ENCODE measurements around the gene KL.

DNA sequence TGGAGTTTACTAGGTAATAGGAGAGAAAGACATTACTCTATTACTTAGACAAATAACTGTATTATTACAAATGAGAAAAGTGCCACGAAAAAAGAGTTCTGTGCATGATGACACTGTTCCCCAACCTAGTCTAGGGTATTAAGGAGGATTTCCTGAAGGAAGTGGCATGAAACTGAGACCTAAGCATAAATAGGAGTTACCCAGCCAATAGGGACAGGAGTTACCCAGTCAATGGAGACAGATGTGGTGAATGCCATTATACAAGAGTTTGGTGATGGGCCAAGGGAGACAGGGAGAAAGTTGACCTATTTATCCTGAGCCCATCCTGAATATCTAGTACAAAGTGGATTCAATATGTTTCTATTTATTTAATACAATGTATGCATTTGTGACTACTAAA lies 65.4 kb downstream of the KL start:
- TF ChIP-seq, protein P1, sequence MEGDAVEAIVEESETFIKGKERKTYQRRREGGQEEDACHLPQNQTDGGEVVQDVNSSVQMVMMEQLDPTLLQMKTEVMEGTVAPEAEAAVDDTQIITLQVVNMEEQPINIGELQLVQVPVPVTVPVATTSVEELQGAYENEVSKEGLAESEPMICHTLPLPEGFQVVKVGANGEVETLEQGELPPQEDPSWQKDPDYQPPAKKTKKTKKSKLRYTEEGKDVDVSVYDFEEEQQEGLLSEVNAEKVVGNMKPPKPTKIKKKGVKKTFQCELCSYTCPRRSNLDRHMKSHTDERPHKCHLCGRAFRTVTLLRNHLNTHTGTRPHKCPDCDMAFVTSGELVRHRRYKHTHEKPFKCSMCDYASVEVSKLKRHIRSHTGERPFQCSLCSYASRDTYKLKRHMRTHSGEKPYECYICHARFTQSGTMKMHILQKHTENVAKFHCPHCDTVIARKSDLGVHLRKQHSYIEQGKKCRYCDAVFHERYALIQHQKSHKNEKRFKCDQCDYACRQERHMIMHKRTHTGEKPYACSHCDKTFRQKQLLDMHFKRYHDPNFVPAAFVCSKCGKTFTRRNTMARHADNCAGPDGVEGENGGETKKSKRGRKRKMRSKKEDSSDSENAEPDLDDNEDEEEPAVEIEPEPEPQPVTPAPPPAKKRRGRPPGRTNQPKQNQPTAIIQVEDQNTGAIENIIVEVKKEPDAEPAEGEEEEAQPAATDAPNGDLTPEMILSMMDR (IDR thresholded peaks at IDR 0.05): no peak
- TF ChIP-seq, protein P2, sequence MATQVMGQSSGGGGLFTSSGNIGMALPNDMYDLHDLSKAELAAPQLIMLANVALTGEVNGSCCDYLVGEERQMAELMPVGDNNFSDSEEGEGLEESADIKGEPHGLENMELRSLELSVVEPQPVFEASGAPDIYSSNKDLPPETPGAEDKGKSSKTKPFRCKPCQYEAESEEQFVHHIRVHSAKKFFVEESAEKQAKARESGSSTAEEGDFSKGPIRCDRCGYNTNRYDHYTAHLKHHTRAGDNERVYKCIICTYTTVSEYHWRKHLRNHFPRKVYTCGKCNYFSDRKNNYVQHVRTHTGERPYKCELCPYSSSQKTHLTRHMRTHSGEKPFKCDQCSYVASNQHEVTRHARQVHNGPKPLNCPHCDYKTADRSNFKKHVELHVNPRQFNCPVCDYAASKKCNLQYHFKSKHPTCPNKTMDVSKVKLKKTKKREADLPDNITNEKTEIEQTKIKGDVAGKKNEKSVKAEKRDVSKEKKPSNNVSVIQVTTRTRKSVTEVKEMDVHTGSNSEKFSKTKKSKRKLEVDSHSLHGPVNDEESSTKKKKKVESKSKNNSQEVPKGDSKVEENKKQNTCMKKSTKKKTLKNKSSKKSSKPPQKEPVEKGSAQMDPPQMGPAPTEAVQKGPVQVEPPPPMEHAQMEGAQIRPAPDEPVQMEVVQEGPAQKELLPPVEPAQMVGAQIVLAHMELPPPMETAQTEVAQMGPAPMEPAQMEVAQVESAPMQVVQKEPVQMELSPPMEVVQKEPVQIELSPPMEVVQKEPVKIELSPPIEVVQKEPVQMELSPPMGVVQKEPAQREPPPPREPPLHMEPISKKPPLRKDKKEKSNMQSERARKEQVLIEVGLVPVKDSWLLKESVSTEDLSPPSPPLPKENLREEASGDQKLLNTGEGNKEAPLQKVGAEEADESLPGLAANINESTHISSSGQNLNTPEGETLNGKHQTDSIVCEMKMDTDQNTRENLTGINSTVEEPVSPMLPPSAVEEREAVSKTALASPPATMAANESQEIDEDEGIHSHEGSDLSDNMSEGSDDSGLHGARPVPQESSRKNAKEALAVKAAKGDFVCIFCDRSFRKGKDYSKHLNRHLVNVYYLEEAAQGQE (IDR thresholded peaks at IDR 0.05; ENCODE audit: insufficient read depth in 1 of 2, low read depth in 2 of 2, low read length in 1 of 2): no peak
- TF ChIP-seq POLR2AphosphoS5 (IDR thresholded peaks at IDR 0.05; ENCODE audit: low read depth, low read length) (no peak), SIN3A (IDR thresholded peaks at IDR 0.05; ENCODE audit: borderline replicate concordance, insufficient read depth, low read depth, low read length) (no peak), TCF7L2 (IDR thresholded peaks at IDR 0.05; ENCODE audit: low read depth, low read length) (no peak)

Measured in Panc1 (cell line).